Measurements from ENCODE around the gene SPCS1.

- TF ChIP-seq CTCF (IDR thresholded peaks at IDR 0.05; ENCODE audit: low read depth, low read length) (no peak), EZH2phosphoT487 (IDR thresholded peaks at IDR 0.05; ENCODE audit: low read depth) (no peak)
Measured at GRCh38 chr3:52707585-52707984, 1.7 kb downstream of the SPCS1 start.

Data from OCI-LY3 (cell line).